ENCODE data around the gene FRMPD1. TPM values are rescaled to one million over a fixed set of nuclear protein-coding genes. Genes with fewer than 3 reads are reported as not detected.

Gene FRMPD1
- total and polyA plus RNA-seq, 2 of the 13 experiments (the other 11 are each of a cell fraction or from before 2014, with no cell fraction given): not detected

DNA sequence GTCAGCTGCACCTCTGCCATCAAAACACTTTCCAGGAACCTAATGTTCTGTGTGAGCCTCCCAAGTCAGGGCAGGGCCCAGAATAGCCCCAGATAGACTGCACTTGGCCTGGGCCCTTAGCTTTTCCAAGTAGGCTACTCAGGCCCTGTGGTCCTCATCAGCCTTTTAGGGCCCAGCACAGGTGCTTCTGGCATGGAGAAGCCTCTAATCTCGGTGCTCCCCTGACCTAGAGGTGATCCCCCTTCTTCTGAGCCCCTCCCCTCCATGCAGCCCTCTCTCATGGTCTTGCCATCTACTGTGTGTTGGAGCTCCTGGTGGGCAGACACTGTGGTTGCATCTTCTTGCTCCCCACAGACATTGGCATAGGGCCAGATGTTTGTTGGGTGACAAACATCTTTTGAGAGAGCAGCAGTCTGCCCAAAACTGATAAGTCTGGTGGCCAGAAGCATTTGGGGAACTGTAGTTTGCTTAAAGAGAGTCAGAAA lies 28.1 kb downstream of the FRMPD1 start:
- peaks cover 3 to 57% of the 10 kb centered on the region in 2 experiments; a peak in 4 of 5 replicates for H3K27me3 ChIP-seq (ENCODE audit: control insufficient read depth in 1 of 2, insufficient read depth in 2 of 2, low read length in 2 of 2)
- BruUV-seq (replicated peaks): no TSS peak
- TF ChIP-seq, protein P1, sequence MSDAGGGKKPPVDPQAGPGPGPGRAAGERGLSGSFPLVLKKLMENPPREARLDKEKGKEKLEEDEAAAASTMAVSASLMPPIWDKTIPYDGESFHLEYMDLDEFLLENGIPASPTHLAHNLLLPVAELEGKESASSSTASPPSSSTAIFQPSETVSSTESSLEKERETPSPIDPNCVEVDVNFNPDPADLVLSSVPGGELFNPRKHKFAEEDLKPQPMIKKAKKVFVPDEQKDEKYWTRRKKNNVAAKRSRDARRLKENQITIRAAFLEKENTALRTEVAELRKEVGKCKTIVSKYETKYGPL (CRISPR knock-in tag; IDR thresholded peaks at IDR 0.05): no peak
- TF ChIP-seq, protein P2, sequence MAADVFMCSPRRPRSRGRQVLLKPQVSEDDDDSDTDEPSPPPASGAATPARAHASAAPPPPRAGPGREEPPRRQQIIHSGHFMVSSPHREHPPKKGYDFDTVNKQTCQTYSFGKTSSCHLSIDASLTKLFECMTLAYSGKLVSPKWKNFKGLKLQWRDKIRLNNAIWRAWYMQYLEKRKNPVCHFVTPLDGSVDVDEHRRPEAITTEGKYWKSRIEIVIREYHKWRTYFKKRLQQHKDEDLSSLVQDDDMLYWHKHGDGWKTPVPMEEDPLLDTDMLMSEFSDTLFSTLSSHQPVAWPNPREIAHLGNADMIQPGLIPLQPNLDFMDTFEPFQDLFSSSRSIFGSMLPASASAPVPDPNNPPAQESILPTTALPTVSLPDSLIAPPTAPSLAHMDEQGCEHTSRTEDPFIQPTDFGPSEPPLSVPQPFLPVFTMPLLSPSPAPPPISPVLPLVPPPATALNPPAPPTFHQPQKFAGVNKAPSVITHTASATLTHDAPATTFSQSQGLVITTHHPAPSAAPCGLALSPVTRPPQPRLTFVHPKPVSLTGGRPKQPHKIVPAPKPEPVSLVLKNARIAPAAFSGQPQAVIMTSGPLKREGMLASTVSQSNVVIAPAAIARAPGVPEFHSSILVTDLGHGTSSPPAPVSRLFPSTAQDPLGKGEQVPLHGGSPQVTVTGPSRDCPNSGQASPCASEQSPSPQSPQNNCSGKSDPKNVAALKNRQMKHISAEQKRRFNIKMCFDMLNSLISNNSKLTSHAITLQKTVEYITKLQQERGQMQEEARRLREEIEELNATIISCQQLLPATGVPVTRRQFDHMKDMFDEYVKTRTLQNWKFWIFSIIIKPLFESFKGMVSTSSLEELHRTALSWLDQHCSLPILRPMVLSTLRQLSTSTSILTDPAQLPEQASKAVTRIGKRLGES (CRISPR knock-in tag; IDR thresholded peaks at IDR 0.05; ENCODE audit: borderline replicate concordance): no peak
- H3K4me1 ChIP-seq (ENCODE audit: insufficient read depth, low read length): no peaks in the 10 kb centered on the region
- H4K20me1 ChIP-seq (ENCODE audit: insufficient read depth, low read length): no peaks in the 10 kb centered on the region
- no peak overlapping the region for H3K4me2 ChIP-seq (ENCODE audit: low read depth, low read length)
- H3K79me2 ChIP-seq (ENCODE audit: insufficient read depth, low read length): no peaks in the 10 kb centered on the region
- no peak overlapping the region for H3K4me3 ChIP-seq (replicated peaks in 1 of 3; ENCODE audit: insufficient read depth in 1 of 3, low read depth in 2 of 3, low read length in 3 of 3)
- POLR2A ChIA-PET: no interaction called here
- no CpG with 5 or more reads among the region's 1 CpG for WGBS (ENCODE audit: low lambda C conversion rate)
- no peak for FAIRE-seq
- no peak for ATAC-seq
- intact Hi-C loops (cut with micrococcal nuclease; ENCODE audit: unreplicated experiment) (no loop called here), in situ Hi-C loops (cut with HindIII; ENCODE audit: extremely low pct_ligation_motif_present, low pct_unique_long_range_greater_than_20kb) (no loop called here)
- H3K27ac ChIP-seq (ENCODE audit: extremely low read length, insufficient read depth, low read length): no peak overlapping the region
- no peak overlapping the region for H3K9ac ChIP-seq (ENCODE audit: insufficient read depth, low read depth, low read length)
- peak; percentile 6 for DNase-seq (ENCODE audit: low spot score)
- H2AFZ ChIP-seq (ENCODE audit: low read length): no peak overlapping the region
- H3K36me3 ChIP-seq (replicated peaks in 1 of 2; ENCODE audit: control insufficient read depth in 1 of 2, insufficient read depth in 2 of 2, low read length in 2 of 2): no peaks in the 10 kb centered on the region
- CTCF ChIA-PET (ENCODE audit: low intra/inter-chr PET ratio, low total read pairs): no interaction called here
- H3K9me3 ChIP-seq (ENCODE audit: low read length): no peaks in the 10 kb centered on the region

DNA sequence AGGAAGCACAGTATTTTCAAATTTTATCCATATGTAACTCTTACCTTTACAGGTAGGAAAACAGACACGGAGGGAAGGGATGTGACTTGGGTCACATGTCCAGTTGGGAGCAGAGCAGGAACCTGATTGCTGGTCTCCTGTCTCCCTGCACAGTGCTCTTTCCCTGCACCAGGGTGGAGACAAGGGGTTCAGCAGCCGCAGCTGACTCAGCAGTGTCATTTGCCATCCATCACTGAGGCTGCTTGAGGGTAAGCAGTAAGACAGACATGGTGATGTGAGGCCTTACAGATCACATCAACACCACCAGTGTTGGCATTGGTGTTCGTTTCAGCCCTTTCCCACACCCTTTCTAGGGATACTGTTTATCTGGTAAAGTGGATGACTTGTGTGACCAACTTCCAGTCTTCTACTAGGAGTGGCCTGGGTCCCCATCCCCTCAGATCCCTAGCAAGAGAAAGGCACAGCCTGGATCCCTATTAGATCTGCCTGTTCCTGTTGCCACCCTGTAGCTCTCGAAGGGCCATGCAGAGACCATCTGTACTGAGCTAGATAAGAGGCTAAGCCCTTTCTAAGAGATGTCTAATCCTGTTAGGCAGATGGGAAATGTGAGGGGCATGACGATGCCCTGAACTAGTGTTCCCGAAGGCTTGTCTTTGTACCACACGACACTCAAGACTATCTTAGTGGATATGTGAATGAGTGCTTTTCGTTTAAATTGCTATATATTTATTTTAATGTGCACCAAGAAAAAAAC lies 29.1 kb downstream of the FRMPD1 start:
- Histone ChIP-seq H4K20me1 (ENCODE audit: insufficient read depth, low read length) (no peaks in the 10 kb centered on the region), H3K9ac (ENCODE audit: insufficient read depth, low read depth, low read length) (no peak overlapping the region), H3K4me2 (ENCODE audit: low read depth, low read length) (no peak overlapping the region), H3K36me3 (replicated peaks in 1 of 2; ENCODE audit: control insufficient read depth in 1 of 2, insufficient read depth in 2 of 2, low read length in 2 of 2) (no peaks in the 10 kb centered on the region), H2AFZ (ENCODE audit: low read length) (no peak overlapping the region), H3K27ac (ENCODE audit: extremely low read length, insufficient read depth, low read length) (no peak overlapping the region), H3K79me2 (ENCODE audit: insufficient read depth, low read length) (no peaks in the 10 kb centered on the region), H3K4me1 (ENCODE audit: insufficient read depth, low read length) (no peaks in the 10 kb centered on the region), H3K27me3 (ENCODE audit: control insufficient read depth in 1 of 2, insufficient read depth in 2 of 2, low read length in 2 of 2) (peaks cover 3 to 56% of the 10 kb centered on the region in 2 experiments; a peak in 3 of 5 replicates), H3K4me3 (replicated peaks in 1 of 3; ENCODE audit: insufficient read depth in 1 of 3, low read depth in 2 of 3, low read length in 3 of 3) (no peak overlapping the region), H3K9me3 (ENCODE audit: low read length) (no peaks in the 10 kb centered on the region)
- intact Hi-C loops (cut with micrococcal nuclease; ENCODE audit: unreplicated experiment) (no loop called here), in situ Hi-C loops (cut with HindIII; ENCODE audit: extremely low pct_ligation_motif_present, low pct_unique_long_range_greater_than_20kb) (no loop called here)
- WGBS (ENCODE audit: low lambda C conversion rate): 16% methylated on average over 8 of the region's 8 CpGs
- FAIRE-seq (no peak), ATAC-seq (no peak), DNase-seq (ENCODE audit: low spot score) (no peak)
- TF ChIP-seq, protein P3, sequence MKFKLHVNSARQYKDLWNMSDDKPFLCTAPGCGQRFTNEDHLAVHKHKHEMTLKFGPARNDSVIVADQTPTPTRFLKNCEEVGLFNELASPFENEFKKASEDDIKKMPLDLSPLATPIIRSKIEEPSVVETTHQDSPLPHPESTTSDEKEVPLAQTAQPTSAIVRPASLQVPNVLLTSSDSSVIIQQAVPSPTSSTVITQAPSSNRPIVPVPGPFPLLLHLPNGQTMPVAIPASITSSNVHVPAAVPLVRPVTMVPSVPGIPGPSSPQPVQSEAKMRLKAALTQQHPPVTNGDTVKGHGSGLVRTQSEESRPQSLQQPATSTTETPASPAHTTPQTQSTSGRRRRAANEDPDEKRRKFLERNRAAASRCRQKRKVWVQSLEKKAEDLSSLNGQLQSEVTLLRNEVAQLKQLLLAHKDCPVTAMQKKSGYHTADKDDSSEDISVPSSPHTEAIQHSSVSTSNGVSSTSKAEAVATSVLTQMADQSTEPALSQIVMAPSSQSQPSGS (CRISPR knock-in tag; IDR thresholded peaks at IDR 0.05): no peak
- TF ChIP-seq MAFK (conservative IDR thresholded peaks at IDR 0.05 in 1 of 2, IDR thresholded peaks at IDR 0.05 in 1 of 2; ENCODE audit: low read length in 2 of 2) (peak in 1 of 2 experiments; percentile 24; a peak in 1 of 4 replicates), MBD4 (IDR thresholded peaks at IDR 0.05; ENCODE audit: borderline replicate concordance, low read length) (no peak)
- POLR2A ChIA-PET: no interaction called here
- CTCF ChIA-PET (ENCODE audit: low intra/inter-chr PET ratio, low total read pairs): no interaction called here
- BruUV-seq (replicated peaks): no TSS peak

Data from HepG2 (cell line).